Effector CD4-positive, alpha-beta T cell (primary cell): ENCODE results near the gene GTF2F2.
"Not testable (repeated sequence)": the region's sequence is repeated elsewhere in the genome, so short reads cannot be mapped to it uniquely, and the experiment has no call there.

Experiments used
- DNase-seq: peaks from one replicate; pipeline ENCODE4 v3.0.0-alpha.2; 2020

Gene GTF2F2

DNA sequence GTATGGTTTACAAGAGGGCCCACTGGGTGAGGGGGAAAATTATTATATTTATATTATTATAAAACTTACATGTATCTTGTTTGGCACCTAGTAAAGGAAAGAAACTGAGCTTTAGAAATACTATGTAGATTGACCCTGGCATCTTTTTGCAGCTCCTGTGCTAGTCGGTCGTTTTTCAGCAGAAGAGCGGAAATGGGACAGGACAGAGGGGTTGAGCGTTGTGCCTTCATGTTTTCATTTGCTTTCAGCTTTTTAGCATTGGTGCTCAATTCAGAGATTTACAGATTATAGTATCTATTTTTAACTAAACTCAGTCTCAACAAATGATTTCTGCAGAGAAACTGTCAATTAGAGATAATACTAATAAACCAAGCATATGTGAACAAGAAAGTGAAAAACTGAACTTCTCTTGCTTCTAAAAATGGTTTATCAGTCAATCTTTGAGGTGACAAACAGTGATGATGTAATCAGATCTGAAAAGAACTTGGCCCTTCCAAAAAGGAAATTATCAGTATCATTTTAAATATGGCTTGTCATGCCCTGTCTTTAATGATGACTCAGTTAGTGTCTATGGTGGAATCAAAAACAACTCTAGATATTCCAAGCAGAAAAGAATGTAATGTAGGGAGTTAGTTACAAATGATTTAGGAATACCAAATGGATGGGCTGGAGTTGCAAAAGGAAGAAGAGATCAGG, 137.5 kb downstream of the GTF2F2 start:
- DNase-seq = no peak

DNA sequence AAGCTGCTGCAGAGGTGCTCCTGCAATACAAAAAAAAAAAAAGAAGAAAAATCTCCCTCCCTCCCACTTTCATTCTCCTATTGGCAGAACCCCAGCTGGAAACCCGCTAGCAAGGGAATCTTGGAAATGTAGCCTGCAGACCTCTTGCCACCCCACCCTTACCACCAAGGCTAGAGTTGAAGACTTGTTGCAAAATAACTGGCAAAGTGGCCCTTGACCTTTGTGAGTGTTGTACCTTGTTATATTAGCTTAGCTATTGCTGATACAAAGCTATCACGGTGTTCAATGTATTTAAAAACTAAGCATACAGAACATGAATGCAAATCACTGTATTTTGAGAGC, 138.0 kb downstream of the GTF2F2 start:
- no peak for DNase-seq

DNA sequence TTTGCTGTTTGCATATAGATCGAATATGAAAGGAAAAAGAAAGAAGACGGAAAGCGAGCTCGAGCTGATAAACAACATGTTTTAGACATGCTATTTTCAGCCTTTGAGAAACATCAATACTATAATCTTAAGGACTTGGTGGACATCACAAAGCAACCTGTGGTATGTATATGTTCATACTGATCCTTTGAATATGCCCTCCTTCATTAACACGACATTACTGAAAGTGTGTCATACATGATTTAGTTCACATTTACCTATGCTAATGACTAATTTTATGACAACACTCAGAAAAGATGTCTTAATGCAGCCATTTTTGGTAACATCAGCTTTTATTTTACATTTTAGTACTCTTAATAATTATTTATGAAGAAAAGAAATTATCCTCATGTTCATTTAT, 146.9 kb downstream of the GTF2F2 start:
- DNase-seq = no peak

DNA sequence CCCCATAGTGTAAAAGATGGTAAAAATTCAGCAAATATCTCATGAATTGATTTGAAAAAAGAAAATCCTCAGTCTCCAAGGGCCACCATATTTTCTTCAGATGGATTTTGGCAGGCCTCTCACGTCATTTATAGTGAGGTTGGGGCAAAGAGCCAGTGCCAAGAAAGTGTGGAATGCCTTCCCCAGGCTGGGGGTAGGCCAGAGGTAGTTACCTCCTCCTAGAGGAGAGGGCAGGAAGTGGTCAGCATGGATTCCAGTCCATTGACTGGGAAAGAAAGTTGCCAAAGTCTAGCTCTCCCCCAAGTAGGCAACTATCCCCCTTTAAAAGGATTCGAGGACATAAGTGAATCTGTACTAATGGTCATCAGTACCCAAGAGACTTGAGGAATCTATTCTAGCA, 148.9 kb downstream of the GTF2F2 start:
- no peak for DNase-seq

DNA sequence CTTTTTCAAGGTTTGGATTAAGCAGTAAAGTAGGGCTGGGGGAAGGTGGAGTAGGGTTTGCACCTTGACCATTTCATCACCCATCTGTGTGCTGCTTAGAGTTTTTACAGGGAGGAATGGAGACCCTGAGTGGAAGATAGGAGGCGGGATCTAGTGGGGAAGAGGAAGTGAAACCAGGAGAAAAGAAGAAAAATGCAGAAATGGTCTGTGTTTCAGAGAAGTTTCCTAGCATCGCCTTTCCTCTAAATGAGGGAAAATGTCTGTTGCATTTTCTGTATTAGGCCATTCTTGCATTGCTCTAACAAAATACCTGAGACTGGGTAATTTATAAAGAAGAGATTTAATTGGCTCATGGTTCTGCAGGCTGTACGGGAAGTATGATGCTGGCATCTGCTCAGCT, 156.6 kb downstream of the GTF2F2 start:
- DNase-seq = no peak

DNA sequence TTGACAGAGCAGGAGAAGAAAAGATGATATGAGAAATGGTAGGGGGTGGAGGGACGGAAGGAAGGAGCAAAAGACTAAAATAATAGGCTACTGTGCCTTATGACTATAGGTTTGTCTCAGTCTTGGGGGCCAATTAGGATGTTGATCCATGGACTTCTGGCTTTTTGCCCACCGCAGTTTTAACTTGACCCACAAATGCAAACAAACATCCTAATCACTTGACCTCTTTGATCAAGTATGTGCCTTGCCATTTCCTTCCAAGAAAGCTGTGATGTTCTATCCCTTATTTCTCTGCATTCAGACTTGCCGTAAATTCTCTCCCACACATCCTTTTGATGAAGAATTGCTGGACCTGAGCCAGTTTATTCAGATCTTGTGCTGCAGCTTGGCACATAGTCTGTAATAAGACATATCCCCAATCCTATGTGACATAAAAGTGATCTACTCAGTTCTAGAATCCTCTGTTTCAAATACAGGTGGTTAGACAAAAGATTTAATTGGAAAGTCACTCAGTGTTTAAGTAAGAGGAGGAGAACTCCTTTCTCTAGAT, 157.9 kb downstream of the GTF2F2 start:
- DNase-seq = no peak

DNA sequence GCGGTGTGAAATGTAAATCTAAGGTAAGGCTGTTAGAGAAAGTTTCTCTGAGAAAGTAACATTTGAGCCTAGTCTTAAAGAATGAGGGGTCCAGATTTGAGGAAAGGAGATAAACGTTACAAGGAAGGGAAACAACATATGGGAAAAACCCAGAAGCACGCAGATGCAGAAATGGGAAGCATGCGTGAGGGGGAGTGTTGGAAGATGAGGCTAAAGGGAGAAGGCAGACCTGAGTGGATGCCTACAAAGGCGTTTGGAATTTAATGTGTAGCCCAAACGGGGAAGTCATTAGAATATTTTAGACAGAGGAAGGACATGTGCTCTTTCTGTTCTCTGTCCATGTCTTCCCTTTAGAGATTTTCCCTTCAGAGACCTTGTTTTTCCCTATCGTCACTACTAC, 159.7 kb downstream of the GTF2F2 start:
- DNase-seq = no peak

DNA sequence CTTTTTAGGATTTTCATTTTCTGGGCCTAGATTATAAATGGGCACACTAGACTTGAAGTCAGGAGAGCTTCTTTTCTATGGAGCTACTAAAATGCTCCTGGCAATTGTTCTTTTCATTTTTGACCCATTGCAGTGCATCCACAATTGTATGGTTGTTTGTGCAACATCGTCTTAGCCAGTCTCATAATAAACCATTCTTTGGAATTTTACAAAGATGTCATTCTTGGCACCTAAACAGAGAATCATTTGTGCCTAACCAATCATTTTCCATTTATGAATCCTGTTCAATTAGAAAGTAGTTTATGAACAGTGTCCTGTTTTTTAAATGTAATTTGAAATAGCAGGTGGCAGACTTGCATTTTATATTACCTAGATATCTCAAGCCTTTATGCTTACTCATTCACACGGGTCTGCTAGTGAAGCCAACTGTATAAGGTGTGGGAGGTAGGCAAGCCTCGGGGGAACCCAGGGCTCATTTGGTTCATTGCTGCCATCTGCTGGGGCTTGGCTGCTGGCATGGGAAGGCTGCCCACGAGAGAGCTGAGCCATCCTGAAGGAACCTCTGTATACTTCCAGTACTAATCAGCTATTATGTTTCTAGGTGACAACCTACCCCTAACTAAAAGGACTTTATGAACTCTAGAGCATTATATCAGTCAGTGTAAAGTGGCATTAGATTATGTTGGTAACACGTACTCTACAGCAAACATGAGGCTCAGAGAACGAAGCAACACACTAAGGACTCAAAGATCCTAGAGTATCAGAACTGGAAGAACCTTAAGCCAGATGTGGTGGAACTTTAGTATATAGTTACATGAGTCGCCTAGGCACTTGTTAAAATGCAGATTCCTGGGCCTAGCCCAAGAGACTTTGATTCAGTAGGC, 160.7 kb downstream of the GTF2F2 start:
- DNase-seq = no peak

DNA sequence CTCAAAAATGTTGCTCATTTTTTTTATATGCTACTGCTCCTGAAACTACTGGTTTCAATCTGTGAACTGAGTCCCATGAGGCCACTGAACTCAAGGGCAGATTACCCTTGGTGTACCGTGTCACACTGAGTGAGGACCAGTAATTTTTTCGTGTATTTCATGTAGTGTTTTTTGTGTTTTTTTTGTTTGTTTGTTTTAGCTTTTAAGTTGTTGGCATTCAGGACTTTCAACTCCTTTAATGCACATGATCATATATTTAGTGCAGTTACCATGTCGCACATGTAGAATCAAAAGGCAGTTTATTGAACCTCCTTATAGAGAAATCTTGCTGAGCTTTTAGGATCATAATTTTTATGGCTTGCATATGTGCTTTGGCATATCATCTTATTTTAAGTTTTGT, 162.7 kb downstream of the GTF2F2 start:
- DNase-seq = no peak

DNA sequence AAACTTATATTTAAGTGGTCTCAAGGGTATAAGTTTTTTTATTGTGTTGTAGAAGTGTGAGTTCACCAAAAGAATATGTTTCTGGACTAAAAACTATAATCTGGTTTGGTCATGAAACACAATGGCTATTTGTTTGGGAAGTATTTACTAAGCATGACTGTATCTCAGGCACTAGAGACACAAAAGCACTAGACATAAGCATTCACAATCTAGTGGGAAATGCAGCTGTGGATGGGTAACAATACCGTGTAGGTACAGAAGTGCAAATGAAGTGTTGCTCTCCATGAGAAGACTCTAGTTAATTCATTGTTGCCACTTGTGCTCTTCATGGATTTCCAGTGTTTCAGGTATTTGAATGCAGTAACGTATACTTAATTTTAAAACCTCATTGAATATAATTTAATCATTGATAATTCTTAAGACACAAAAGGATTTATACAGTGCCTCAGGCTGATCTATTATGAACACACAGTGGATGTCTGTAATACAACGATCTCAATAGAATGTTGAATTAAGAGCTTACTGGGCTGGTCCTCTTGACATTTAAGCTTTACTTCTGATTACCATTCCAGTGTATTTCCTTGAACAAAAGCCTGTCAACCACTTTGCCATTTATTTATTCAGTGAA, 169.7 kb downstream of the GTF2F2 start:
- no peak for DNase-seq

DNA sequence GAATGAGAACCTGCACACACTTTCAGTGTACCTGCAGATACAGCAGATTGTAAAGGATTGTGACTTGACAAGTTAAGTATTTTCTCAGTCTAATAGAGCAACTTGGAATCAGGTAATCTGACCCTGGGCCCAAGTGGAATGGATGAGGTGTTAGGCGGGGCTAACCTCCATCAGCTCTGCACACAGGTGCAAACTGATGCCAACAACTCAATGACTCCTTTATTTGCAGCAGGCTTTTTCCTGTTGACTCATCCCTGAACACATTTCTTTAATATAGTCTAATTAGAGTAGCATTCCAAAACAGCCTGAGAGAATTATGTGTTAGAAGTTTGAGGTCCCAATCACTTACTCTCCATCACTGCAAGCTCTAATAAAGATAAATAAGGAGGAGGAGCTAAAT, 171.9 kb downstream of the GTF2F2 start:
- DNase-seq = no peak

DNA sequence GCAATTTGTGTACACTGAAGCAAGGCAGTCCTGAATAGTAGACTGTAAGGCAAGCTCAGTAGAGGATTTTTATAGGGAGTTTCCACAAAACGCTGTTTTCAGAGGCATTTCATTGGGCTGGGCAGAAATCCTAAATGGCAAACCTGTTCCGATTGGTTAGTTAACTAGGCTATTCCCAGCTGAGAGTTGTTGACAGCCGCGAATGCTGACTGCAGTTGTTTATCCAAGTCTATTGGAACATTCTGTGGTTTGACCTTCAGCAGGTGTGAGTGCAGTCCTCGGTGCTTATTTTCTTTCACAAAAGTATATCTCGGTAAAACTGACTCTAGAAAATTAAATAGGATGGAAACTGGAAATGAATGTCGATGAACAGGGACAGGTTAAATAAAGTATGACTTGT, 175.2 kb downstream of the GTF2F2 start:
- DNase-seq = no peak

DNA sequence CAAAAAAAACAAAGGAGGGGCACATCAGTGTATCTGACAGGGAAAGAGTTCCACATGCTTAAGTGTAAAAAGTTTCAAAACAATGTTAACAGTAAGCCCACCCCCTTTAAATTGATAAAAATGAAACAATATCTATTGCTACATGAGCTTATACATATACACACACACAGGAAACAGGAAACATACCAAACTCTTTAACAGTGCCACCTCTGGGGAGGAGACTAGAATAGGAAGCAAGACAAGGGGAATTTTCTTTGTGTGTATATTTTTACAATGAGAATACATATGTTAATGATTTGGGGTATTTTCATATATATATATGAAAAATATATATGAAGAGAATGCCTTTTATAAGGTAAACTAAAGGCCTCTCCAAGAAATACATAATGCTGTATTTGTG, 175.9 kb downstream of the GTF2F2 start:
- no peak for DNase-seq

DNA sequence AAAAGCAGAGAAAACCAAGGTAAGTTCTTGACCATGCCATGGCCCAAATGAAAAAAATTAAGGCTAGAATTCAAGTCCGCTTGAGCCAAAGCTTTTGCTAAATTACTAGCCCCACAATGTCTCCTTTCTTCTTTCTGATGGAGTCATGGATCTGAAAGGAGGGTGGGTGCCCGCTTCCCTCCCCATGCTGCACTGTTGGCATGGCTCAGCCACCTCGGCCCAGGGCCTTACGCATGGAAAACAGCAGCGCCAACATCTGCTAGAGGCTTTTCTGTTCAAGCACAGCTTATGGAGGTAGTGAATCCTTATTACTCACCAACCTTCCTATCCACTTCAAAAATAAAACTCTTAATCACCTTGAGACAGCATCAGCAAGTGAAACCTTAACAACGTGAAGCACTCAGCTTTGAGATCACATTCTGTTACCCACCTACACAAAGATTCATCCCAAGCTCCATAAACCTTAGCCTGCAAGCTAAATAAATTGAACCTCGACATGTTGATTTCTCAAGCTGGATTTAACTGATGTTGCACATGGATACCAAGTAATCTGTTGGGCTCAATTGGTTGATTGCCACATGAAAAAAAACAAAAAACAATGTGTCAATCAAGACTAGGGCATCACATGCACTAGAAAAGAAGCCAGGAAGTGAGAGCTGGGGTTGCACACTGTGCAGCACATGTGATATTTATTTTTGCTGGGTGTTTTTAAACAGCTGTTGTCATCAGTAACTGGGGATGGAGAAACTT, 177.3 kb downstream of the GTF2F2 start:
- DNase-seq = no peak

DNA sequence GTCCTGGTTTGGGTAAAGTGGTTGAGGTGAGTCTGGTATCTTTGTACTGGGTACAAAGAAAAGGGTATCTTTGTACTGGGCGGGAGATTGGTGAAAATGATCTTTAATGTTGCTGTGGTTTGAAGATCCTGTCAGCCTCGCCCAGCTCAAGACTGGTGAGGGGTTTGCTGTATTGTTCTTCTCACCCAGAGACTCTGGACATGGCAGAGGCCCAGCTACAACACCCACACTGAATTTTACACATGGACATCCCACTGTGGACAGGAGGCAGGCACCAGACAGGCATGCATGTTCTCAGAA, 177.8 kb downstream of the GTF2F2 start:
- DNase-seq = no peak

DNA sequence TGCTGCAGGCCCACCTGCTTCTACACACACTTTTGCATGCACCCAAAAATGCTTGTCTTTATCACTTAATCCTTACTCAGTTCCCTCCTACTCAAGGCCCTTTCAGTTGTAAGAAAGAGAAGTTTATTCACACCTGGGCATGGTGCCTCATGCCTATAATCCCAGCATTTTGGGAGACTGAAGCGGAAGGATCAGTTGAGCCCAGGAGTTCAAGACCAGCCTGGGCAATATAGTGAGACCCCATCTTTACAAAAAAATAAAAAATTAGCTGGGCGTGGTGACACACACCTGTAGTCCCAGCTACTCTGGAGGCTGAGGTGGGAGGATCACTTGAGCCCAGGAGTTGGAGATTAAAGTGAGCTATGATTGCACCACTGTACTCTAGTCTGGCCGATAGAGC, 178.2 kb downstream of the GTF2F2 start:
- not testable (repeated sequence) for DNase-seq

DNA sequence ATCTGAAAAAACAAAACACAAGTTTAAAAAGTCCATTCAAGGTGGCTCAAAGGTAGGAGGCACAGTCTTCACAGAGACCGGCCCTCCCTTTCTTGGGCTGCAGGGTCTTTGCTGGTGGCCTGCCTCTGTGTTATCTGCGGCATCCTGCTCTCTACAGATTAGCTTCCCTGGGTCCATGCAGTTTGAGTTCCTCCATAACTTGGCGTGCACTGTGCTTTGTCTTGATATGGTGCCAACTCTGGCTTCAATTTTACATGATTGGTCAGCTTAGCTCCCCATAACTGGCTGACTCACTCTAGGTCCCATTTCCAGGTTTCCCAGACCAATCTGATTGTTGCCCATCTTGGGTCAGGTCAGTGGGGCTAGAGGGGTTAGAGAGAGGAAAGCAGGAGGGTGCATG, 178.9 kb downstream of the GTF2F2 start:
- DNase-seq = no peak

DNA sequence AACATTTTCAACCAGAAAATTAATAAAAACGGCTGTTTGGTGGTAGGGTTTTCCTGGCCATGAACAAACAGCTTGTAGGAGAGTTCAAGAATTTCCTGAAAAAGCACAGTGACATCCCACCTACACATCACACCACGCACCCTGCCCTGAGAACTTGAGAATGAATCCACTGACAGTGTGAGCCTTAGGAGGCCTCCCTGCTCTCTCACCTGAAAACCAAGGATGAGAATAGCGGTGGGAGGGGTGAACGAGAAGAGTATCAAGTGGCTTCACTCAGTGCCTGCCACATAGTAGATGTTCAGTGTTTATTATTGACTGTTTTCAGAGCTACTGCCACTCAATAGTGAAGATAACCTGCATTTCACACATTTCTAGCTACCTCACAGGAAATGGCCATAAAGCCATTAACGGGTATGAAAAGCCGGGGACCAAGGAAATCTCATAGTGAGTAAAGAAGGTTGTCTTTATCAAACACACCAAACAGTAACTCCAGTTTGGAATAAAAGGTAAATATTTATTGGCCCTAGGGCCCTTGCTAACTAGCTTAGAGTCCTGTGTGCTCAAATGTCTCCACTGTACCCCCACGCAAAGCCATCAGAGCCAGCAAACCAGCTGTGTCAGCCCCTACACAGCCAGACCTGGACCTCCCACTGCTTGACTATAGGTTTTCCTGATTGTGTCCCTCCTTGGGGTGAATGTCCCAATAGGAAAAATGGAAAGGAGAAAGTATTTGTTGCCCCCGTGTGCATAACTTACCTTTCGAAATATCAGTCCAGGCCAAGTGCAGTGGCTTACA, 180.1 kb downstream of the GTF2F2 start:
- no peak for DNase-seq

DNA sequence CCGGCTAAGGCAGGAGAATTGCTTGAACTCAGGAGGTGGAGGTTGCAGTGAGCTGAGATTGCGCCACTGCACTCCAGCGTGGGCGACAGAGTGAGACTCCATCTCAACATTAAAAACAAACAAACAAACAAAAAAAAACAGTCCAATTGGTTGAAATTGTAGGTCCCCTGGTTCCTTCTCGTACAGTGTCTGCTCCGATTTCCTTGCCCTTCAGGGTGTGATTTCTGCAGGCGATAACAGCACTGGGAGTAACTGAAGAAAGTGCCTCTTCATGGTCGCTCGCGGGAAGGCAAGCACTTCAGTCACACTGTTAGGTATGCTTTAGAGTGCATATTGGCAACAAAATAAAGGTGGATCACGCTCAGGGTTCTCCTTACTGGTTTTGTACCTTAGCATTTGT, 181.0 kb downstream of the GTF2F2 start:
- DNase-seq = no peak

DNA sequence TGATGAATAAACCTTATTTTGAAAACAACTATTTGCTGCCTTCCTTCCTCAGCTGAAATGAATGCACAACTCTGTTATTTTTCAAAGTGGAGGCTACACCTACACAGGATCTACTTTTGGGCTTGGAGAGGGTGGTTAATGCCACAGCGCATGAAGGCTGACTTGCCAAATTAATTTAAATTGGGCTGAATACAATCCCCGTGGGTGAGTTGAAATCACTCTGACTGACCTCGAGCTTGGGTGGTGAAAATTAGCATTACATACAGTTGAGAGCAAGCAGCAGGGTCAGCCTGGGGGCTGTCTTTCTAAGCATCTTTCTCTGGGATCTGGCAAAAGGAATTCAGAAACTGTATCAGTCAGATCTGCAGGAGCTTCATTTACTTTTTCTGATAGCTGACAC, 182.2 kb downstream of the GTF2F2 start:
- DNase-seq = no peak

DNA sequence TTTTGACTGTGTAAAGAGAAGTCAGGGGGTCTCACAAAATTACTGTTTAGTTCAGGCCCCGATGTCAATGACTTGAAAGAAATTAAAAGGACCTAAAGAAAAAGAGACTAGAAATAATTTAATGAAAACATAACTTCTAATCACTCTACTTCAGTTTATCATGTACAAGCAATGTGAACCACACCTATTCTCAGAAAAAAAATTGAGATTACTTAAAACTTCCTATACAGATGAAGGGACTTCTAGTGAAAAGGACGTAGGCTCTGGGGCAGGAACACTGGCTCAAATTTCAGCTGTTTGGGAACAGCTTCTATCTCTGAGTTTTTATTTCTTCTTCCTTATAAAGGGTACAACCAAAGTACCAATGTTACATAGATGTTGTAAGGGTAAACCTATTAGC, 182.7 kb downstream of the GTF2F2 start:
- DNase-seq = no peak

DNA sequence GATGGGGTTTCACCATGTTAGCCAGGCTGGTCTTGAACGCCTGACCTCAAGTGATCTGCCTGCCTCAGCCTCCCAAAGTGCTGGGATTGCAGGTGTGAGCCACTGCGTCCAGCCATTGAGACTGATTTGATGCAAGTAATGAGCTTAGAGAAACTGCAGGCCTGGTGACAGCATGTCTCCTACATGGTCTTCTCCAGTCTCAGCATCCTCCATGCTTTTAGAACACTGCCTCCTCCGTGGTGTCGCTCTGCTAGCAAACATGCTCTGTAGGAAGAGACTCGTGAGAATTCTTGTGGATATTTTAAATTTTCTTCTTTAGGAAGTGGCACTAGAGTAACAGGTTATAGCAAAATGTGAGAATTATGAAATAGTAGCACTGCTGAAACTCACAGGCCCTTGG, 183.6 kb downstream of the GTF2F2 start:
- no peak for DNase-seq
